Upper lobe of left lung (tissue), 4 donors: ENCODE results near the gene SLC1A7.

Source experiments
- CTCF ChIP-seq, 6 experiments: fragments of 450-650 bp in 4 of 6; fragments of 200-600 bp in 2 of 6; sonication (generic) in 2 of 6; IDR thresholded peaks; one replicate each; pipeline ENCODE4 v1.5.1; 2016 to 2019; ENCODE audit warnings: antibody characterized with exemption in 6 of 6
- POLR2A ChIP-seq, 4 donors: fragments of 450-650 bp; IDR thresholded peaks; one replicate each; pipeline ENCODE4 v1.5.1; 2016 to 2017; ENCODE audit warnings: antibody characterized with exemption in 4 of 4, mild to moderate bottlenecking in 2 of 4
- POLR2AphosphoS5 ChIP-seq, 2 donors: sonication (generic); formaldehyde crosslinking; IDR thresholded peaks; one replicate each; pipeline ENCODE4 v1.5.1; 2017; ENCODE audit warnings: antibody characterized with exemption in 2 of 2

DNA sequence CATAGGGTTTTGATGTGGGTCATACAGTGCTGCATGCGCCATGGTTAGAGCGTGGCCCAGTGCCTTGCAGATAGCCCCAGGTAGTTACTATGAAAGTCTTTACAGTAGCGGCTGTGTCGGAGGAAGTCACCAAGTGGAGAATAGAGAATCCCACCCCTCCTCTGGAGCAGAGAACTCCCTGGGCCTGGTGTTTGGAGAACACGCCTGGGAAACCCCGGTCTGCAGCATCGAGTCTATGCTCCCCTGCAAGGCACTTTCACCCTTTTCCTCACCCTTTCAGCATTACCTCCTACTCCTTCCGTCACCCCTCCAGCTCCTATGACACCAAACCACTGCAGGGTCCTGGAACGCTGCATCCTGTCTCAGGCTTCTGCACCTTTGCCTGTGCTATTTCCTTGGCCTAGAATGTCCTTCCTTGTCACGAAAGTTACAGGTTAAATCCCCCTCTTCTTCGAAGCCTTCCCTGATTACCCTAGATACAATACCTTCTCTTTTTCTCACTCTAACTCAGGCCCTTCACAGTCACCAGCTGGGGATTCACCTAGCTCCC lies 2.7 kb upstream of the SLC1A7 start:
- TF ChIP-seq CTCF (IDR thresholded peaks at IDR 0.05): no peak
- TF ChIP-seq POLR2A (IDR thresholded peaks at IDR 0.05): no peak
- no peak for TF ChIP-seq POLR2AphosphoS5 (IDR thresholded peaks at IDR 0.05)
